Gastroesophageal sphincter (tissue), 4 donors: ENCODE measurements around the gene LARGE1. TPM values are rescaled to one million over a fixed set of nuclear protein-coding genes. Genes with fewer than 3 reads are reported as not detected.

Experiments
- ATAC-seq: fragments of 150-250 bp; one replicate; pipeline ENCODE4 v1.9.1; 2016; ENCODE audit warnings: mild to moderate bottlenecking, moderate library complexity
- H3K27ac ChIP-seq, 4 donors: fragments of 200-600 bp; sonication (generic) in 3 of 4; 1 replicate in 3 of 4; 2 replicates in 1 of 4; pipeline ENCODE4 v1.5.1; 2016 to 2019
- H3K27me3 ChIP-seq: fragments of 200-600 bp; sonication (generic); one replicate; pipeline ENCODE4 v1.5.1; 2019
- H3K36me3 ChIP-seq, 2 donors: fragments of 200-600 bp; sonication (generic); one replicate each; pipeline ENCODE4 v1.5.1; 2019; ENCODE audit warnings: control low read depth in 1 of 2
- H3K4me1 ChIP-seq, 3 donors: fragments of 200-600 bp; sonication (generic); 1 replicate in 2 of 3; 2 replicates in 1 of 3; pipeline ENCODE4 v1.5.1; 2016 to 2019; ENCODE audit warnings: control low read depth in 2 of 3
- H3K4me3 ChIP-seq, 2 donors: fragments of 200-600 bp; sonication (generic); one replicate each; pipeline ENCODE4 v1.5.1; 2019; ENCODE audit warnings: mild to moderate bottlenecking in 1 of 2, moderate library complexity in 1 of 2
- H3K9me3 ChIP-seq, 3 donors: fragments of 200-600 bp; sonication (generic); one replicate each; pipeline ENCODE4 v1.5.1; 2017 to 2019; ENCODE audit warnings: control low read depth in 2 of 3
- EP300 ChIP-seq: sonication (generic); formaldehyde crosslinking; IDR thresholded peaks from one replicate; pipeline ENCODE4 v1.6.1; 2017; ENCODE audit warnings: antibody characterized with exemption, mild to moderate bottlenecking
- POLR2A ChIP-seq, 2 donors: fragments of 450-650 bp; IDR thresholded peaks; one replicate each; pipeline ENCODE4 v1.6.1; 2017; ENCODE audit warnings: antibody characterized with exemption in 2 of 2, mild to moderate bottlenecking in 2 of 2, moderate library complexity in 1 of 2
- POLR2AphosphoS5 ChIP-seq: sonication (generic); formaldehyde crosslinking; IDR thresholded peaks from one replicate; pipeline ENCODE4 v1.6.1; 2017; ENCODE audit warnings: antibody characterized with exemption
- WGBS, 2 donors: methylation state at CpG; one replicate each; pipeline ENCODE4 v1.1.5; 2018; ENCODE audit warnings: low coverage in 1 of 2; 5-methylcytosine and 5-hydroxymethylcytosine counted together
- total RNA-seq, 4 donors: library from RNA; depleted of rRNA; stranded (reverse); fragments of >200 nt; gene quantifications; one replicate each; pipeline ENCODE4 v1.1.0, GENCODE V29; 2016
- TF ChIP-seq, protein P1 (sequence below), 4 experiments: fragments of 200-600 bp in 2 of 4; fragments of 450-650 bp in 2 of 4; sonication (generic) in 1 of 4; IDR thresholded peaks; one replicate each; pipeline ENCODE4 v1.5.1; 2017 to 2019; ENCODE audit warnings: antibody characterized with exemption in 4 of 4, mild to moderate bottlenecking in 2 of 4, moderate library complexity in 2 of 4

The LARGE1 gene
- total RNA-seq, 4 donors from 2014 or later, result 23.0 to 67.8 (median 48.0) TPM

DNA sequence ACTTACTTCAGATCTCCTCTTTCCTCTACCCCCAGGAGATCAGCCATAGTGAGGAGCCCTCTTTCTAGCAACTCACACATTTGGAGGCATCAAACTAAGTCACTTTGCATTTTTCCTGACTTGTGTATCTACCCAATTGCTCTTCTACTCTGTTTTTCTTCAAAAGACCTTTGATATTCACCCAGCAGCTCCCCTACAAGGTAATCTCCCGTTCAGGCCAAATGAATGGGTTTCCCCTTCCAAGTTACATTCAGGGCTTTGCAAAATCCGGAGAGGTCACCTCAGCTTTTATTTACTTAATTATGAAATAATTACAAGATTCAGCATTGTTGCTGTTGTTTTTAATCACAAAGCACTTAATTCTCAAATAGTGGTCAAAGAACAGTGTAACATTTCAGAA, 6.1 kb downstream of the LARGE1 start:
- Histone ChIP-seq H3K4me3 (no peak overlapping the region), H3K9me3 (no peaks in the 10 kb centered on the region), H3K27ac (no peak overlapping the region), H3K36me3 (no peaks in the 10 kb centered on the region), H3K27me3 (no peaks in the 10 kb centered on the region), H3K4me1 (peaks cover 0 to 51% (median 18%) of the 10 kb centered on the region in 3 donors)
- 79 to 87% methylated on average over 2 of the region's 2 CpGs for WGBS, 2 donors
- ATAC-seq, result no peak
- TF ChIP-seq, protein P1, sequence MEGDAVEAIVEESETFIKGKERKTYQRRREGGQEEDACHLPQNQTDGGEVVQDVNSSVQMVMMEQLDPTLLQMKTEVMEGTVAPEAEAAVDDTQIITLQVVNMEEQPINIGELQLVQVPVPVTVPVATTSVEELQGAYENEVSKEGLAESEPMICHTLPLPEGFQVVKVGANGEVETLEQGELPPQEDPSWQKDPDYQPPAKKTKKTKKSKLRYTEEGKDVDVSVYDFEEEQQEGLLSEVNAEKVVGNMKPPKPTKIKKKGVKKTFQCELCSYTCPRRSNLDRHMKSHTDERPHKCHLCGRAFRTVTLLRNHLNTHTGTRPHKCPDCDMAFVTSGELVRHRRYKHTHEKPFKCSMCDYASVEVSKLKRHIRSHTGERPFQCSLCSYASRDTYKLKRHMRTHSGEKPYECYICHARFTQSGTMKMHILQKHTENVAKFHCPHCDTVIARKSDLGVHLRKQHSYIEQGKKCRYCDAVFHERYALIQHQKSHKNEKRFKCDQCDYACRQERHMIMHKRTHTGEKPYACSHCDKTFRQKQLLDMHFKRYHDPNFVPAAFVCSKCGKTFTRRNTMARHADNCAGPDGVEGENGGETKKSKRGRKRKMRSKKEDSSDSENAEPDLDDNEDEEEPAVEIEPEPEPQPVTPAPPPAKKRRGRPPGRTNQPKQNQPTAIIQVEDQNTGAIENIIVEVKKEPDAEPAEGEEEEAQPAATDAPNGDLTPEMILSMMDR (IDR thresholded peaks at IDR 0.05), result no peak
- TF ChIP-seq EP300, result no peak
- no peak for TF ChIP-seq POLR2AphosphoS5
- TF ChIP-seq POLR2A (IDR thresholded peaks at IDR 0.05), result no peak

DNA sequence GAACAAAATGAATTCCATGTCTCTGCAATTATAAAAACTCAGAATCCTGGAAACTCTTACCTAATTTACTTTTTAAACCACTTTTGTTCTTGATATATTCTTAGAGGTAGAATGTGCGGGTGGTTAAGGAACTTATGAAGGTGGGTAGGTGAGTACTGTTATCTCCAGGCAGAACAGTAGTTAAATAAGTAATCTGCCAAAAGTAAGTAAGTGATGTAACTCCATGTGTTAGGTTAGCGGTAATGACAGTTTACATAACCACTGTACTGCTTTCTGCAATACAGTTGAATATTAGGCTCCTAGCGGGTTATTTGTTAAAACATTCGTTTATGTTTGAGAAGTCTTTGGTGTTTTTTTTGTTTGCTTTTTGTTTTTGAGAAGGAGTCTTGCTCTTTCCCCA, 7.1 kb downstream of the LARGE1 start:
- no peaks in the 10 kb centered on the region for H3K9me3 ChIP-seq
- no peak overlapping the region for H3K4me3 ChIP-seq
- H3K27me3 ChIP-seq, result no peaks in the 10 kb centered on the region
- no peak for ATAC-seq
- H3K4me1 ChIP-seq, result peaks cover 0 to 51% (median 18%) of the 10 kb centered on the region in 3 donors
- TF ChIP-seq POLR2A (IDR thresholded peaks at IDR 0.05) (no peak), EP300 (no peak), POLR2AphosphoS5 (no peak)
- TF ChIP-seq, protein P1 (IDR thresholded peaks at IDR 0.05), result no peak
- no peak overlapping the region for H3K27ac ChIP-seq
- no peaks in the 10 kb centered on the region for H3K36me3 ChIP-seq
- WGBS, 2 donors, result 93 to 100% methylated on average over 4 of the region's 4 CpGs

DNA sequence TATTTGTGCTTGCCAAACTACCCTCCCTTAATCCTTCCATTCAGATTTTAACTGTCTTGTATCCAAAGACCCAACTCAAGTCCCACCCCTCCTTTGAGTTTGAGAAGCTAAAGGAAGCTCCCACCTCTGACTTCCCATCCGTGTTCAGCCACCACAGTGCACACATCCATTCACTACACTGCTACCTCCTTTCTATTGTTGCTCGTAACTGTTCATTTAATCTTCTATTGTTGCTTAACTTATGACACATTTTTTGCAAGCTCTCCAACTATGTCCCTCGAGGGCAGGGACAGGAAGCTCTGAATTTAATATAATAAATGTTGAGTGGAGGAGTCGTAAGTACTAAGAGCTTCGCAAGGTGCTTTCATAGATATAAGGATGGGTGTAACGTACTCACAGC, 10.4 kb downstream of the LARGE1 start:
- no peak for ATAC-seq

DNA sequence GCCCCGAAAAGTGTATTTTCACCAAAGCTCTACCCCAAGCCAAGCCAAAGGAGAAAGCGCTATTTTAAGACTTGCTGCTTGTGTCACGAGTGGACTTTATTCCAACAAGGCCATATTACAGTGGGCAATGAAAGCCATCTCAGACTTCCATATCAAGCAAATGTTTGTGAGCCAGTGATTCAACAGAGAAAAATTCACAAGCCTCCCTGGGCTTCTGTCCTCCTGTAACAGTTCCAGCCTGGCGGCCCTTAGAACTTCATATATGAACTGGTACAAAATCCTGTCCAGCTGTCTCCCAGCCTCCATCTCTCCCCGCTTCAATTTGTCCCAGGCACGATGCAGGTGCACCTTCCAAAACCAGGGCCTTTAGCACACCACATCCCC, 11.2 kb downstream of the LARGE1 start:
- Histone ChIP-seq H3K4me1 (peaks cover 0 to 32% (median 20%) of the 10 kb centered on the region in 3 donors), H3K27ac (peak overlapping the region; percentile 2 to 80 (median 78))
- peak; percentile 77 for ATAC-seq

More for the DNA sequence above, 10.4 kb downstream of the LARGE1 start:
- Histone ChIP-seq H3K4me3 (no peak overlapping the region), H3K27me3 (no peaks in the 10 kb centered on the region), H3K4me1 (peaks cover 0 to 36% (median 20%) of the 10 kb centered on the region in 3 donors), H3K9me3 (no peaks in the 10 kb centered on the region), H3K27ac (peak overlapping the region in 3 of 4 donors; percentile 76 to 80 (median 79)), H3K36me3 (no peaks in the 10 kb centered on the region)
- WGBS, 2 donors, result 69 to 70% methylated on average over 6 of the region's 6 CpGs
- TF ChIP-seq POLR2A (IDR thresholded peaks at IDR 0.05) (no peak), POLR2AphosphoS5 (no peak), EP300 (no peak)
- TF ChIP-seq, protein P1 (IDR thresholded peaks at IDR 0.05), result no peak

More for the DNA sequence above, 11.2 kb downstream of the LARGE1 start:
- Histone ChIP-seq H3K4me3 (no peak overlapping the region), H3K9me3 (no peaks in the 10 kb centered on the region), H3K27me3 (no peaks in the 10 kb centered on the region), H3K36me3 (no peaks in the 10 kb centered on the region)
- TF ChIP-seq, protein P1 (IDR thresholded peaks at IDR 0.05), result no peak
- TF ChIP-seq POLR2A (IDR thresholded peaks at IDR 0.05) (no peak), EP300 (no peak), POLR2AphosphoS5 (peak; percentile 30)
- WGBS, 2 donors, result 29 to 40% methylated on average over 6 of the region's 6 CpGs
